ENCODE data around the gene RCBTB2.

RCBTB2 gene

DNA sequence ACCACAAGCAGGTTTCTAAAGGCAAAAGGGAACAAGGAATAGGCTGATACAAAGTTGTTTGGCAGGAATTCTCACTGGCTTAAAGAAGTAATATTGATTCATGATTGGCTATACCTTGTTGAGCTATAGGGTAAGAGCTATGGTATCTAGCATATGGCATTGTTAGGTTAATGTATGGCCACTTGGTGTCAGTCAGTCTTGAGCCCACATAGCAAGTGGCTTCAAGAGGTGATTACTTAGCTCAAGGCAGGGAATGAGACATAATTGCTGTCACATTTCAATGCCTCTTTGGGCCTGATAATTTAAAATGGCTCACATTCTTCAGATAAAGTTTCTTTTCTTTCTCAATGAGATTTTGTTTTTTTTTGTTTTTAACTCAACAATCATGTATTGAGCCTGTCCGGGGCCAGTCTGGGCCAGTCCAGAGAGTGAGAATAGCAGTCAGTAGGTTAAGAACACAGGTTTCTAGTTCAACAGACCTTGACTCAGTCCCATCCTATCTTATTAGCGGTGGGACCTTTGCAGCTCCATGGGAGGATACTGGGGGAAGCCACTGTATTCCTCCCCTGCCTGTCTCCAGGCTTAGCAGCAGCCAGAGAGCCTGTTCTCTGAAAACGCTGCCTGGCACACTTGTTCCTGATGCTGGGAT is 45.8 kb upstream of the RCBTB2 start:
- Histone ChIP-seq H3K79me2 (ENCODE audit: insufficient read depth, low read length) (no peaks in the 10 kb centered on the region), H4K20me1 (ENCODE audit: insufficient read depth, low read length) (no peaks in the 10 kb centered on the region), H3K4me2 (ENCODE audit: low read length) (peak overlapping the region; percentile 58), H3K27ac (ENCODE audit: low read depth, low read length, poor library complexity, severe bottlenecking) (peak overlapping the region; percentile 91), H3K4me1 (ENCODE audit: insufficient read depth, low read length, severe bottlenecking) (peaks cover 34% of the 10 kb centered on the region), H3K27me3 (ENCODE audit: insufficient read depth, low read length) (no peaks in the 10 kb centered on the region), H3K36me3 (ENCODE audit: insufficient read depth, low read length) (no peaks in the 10 kb centered on the region), H3K9me3 (ENCODE audit: low read length) (no peaks in the 10 kb centered on the region), H3K9me2 (ENCODE audit: low read depth, low read length) (no peaks in the 10 kb centered on the region), H3K4me3 (ENCODE audit: low read depth, low read length, poor library complexity, severe bottlenecking) (no peak overlapping the region), H3F3A (ENCODE audit: insufficient read depth, low read length) (no peaks in the 10 kb centered on the region), H2AFZ (ENCODE audit: low read length) (no peak overlapping the region), H3K9ac (ENCODE audit: low read length) (peak overlapping the region; percentile 48; the same call in 1 of the 2 replicates)
- peak; percentile 31 for TF ChIP-seq CTCF (IDR thresholded peaks at IDR 0.05; ENCODE audit: low read length)
- no peak for TF ChIP-seq EZH2 (IDR thresholded peaks at IDR 0.05; ENCODE audit: borderline replicate concordance, low read length)

- Histone ChIP-seq H3K4me1 (ENCODE audit: insufficient read depth, low read length, severe bottlenecking) (peaks cover 51% of the 10 kb centered on the region), H3K4me2 (ENCODE audit: low read length) (no peak overlapping the region), H3K27ac (ENCODE audit: low read depth, low read length, poor library complexity, severe bottlenecking) (peak overlapping the region; percentile 12)
Observed at GRCh38 chr13:48576448-48577010, 43.6 kb upstream of the RCBTB2 start.

DNA sequence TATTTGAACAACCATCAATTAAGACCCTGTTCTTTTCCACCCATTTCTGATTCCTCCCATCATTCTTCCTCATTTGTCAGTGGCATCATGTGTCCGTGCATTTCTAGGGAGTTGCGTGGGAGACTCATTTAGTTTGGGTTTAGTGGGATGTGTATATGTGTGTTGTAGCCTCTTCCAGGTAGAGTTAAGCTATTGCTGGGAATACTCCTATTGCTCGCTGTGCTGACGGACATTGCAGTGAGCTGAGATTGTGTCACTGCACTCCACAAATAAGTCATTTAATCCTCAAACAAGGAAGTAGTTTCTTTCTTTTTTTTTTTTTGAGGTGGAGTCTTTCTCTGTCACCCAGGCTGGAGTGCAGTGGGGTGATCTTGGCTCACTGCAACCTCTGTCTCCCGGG is 42.2 kb upstream of the RCBTB2 start:
- H3K4me1 ChIP-seq (ENCODE audit: insufficient read depth, low read length, severe bottlenecking): peaks cover 62% of the 10 kb centered on the region
- H3K4me2 ChIP-seq (ENCODE audit: low read length): no peak overlapping the region
- H2AFZ ChIP-seq (ENCODE audit: low read length): no peak overlapping the region
- no peaks in the 10 kb centered on the region for H3K79me2 ChIP-seq (ENCODE audit: insufficient read depth, low read length)
- no peaks in the 10 kb centered on the region for H3K27me3 ChIP-seq (ENCODE audit: insufficient read depth, low read length)
- H3K4me3 ChIP-seq (ENCODE audit: low read depth, low read length, poor library complexity, severe bottlenecking): no peak overlapping the region
- H3F3A ChIP-seq (ENCODE audit: insufficient read depth, low read length): no peaks in the 10 kb centered on the region
- H3K9ac ChIP-seq (ENCODE audit: low read length): no peak overlapping the region
- H4K20me1 ChIP-seq (ENCODE audit: insufficient read depth, low read length): no peaks in the 10 kb centered on the region
- H3K9me2 ChIP-seq (ENCODE audit: low read depth, low read length): no peaks in the 10 kb centered on the region
- no peaks in the 10 kb centered on the region for H3K36me3 ChIP-seq (ENCODE audit: insufficient read depth, low read length)
- no peak for TF ChIP-seq EZH2 (IDR thresholded peaks at IDR 0.05; ENCODE audit: borderline replicate concordance, low read length)
- TF ChIP-seq CTCF (IDR thresholded peaks at IDR 0.05; ENCODE audit: low read length): no peak
- no peaks in the 10 kb centered on the region for H3K9me3 ChIP-seq (ENCODE audit: low read length)
- H3K27ac ChIP-seq (ENCODE audit: low read depth, low read length, poor library complexity, severe bottlenecking): no peak overlapping the region

More at GRCh38 chr13:48576448-48577010, 43.6 kb upstream of the RCBTB2 start:
- Histone ChIP-seq H3K79me2 (ENCODE audit: insufficient read depth, low read length) (no peaks in the 10 kb centered on the region), H2AFZ (ENCODE audit: low read length) (no peak overlapping the region), H3K4me3 (ENCODE audit: low read depth, low read length, poor library complexity, severe bottlenecking) (no peak overlapping the region), H3K9me2 (ENCODE audit: low read depth, low read length) (no peaks in the 10 kb centered on the region), H3K36me3 (ENCODE audit: insufficient read depth, low read length) (no peaks in the 10 kb centered on the region), H4K20me1 (ENCODE audit: insufficient read depth, low read length) (no peaks in the 10 kb centered on the region), H3K9ac (ENCODE audit: low read length) (no peak overlapping the region), H3K9me3 (ENCODE audit: low read length) (no peaks in the 10 kb centered on the region), H3K27me3 (ENCODE audit: insufficient read depth, low read length) (no peaks in the 10 kb centered on the region), H3F3A (ENCODE audit: insufficient read depth, low read length) (no peaks in the 10 kb centered on the region)
- TF ChIP-seq CTCF (IDR thresholded peaks at IDR 0.05; ENCODE audit: low read length): no peak

Measured in OCI-LY1 (cell line).